HEK293 (cell line): ENCODE results near the gene PDCL2.

Experiments
- CTCF ChIA-PET: fragments of 350-600 bp; formaldehyde crosslinking; extraction: SDS; loops from one replicate; lab custom pipeline; 2021; ENCODE audit warnings: antibody characterized with exemption; lab: Yijun Ruan, JAX
- POLR2A ChIA-PET: fragments of 300-600 bp; formaldehyde crosslinking; extraction: SDS; loops from one replicate; lab custom pipeline; 2020; ENCODE audit warnings: antibody characterized with exemption, inconsistent platforms; lab: Yijun Ruan, JAX
- H3K27ac ChIP-seq: fragments of 200-500 bp; sonication (Bioruptor generic); 2 replicates; pipeline ENCODE4 v1.5.1; 2014; ENCODE audit warnings: low read depth, low read length, control low read depth, inconsistent platforms; ENCODE audit errors: extremely low read depth
- H3K36me3 ChIP-seq, 2 experiments: fragments of 200-500 bp in 1 of 2; sonication (Bioruptor generic) in 1 of 2; 1 replicate in 1 of 2; 2 replicates in 1 of 2; pipeline ENCODE4 v1.5.1; 2014 to 2017; ENCODE audit warnings: inconsistent platforms in 2 of 2, low read length in 2 of 2; ENCODE audit not compliant: control insufficient read depth in 2 of 2, insufficient read depth in 1 of 2
- H3K4me1 ChIP-seq: fragments of 200-500 bp; sonication (Bioruptor generic); 2 replicates; pipeline ENCODE4 v1.5.1; 2014; ENCODE audit warnings: mild to moderate bottlenecking, low read length, inconsistent platforms; ENCODE audit not compliant: control insufficient read depth, insufficient read depth
- H3K4me3 ChIP-seq: 2 replicates; pipeline ENCODE4 v1.5.1; 2011; ENCODE audit warnings: low read depth, mild to moderate bottlenecking, control low read depth, low read length, moderate library complexity
- H3K9me3 ChIP-seq: fragments of 200-500 bp; sonication (Bioruptor generic); 2 replicates; pipeline ENCODE4 v1.5.1; 2014; ENCODE audit warnings: low read depth, low read length, inconsistent platforms; ENCODE audit not compliant: control insufficient read depth, insufficient read depth
- BCL6B ChIP-seq: fragments of 450-650 bp; formaldehyde crosslinking; IDR thresholded peaks from 2 replicates; pipeline ENCODE4 v1.5.1; 2017; ENCODE audit warnings: missing biosample characterization, missing genetic modification characterization
- GFI1B ChIP-seq: fragments of 450-650 bp; formaldehyde crosslinking; IDR thresholded peaks from 2 replicates; pipeline ENCODE4 v1.5.1; 2016; ENCODE audit warnings: missing biosample characterization, missing genetic modification characterization
- GLIS2 ChIP-seq: fragments of 450-650 bp; formaldehyde crosslinking; IDR thresholded peaks from 2 replicates; pipeline ENCODE4 v1.5.1; 2016; ENCODE audit warnings: missing biosample characterization, missing genetic modification characterization
- KLF17 ChIP-seq: fragments of 450-650 bp; formaldehyde crosslinking; IDR thresholded peaks from 2 replicates; pipeline ENCODE4 v1.5.1; 2016; ENCODE audit warnings: missing biosample characterization, missing genetic modification characterization
- PRDM4 ChIP-seq: fragments of 450-650 bp; formaldehyde crosslinking; IDR thresholded peaks from 2 replicates; pipeline ENCODE4 v1.5.1; 2017; ENCODE audit warnings: missing biosample characterization, missing genetic modification characterization
- ZBTB21 ChIP-seq: fragments of 450-650 bp; formaldehyde crosslinking; IDR thresholded peaks from 2 replicates; pipeline ENCODE4 v1.5.1; 2017; ENCODE audit warnings: missing biosample characterization, missing genetic modification characterization
- ZBTB44 ChIP-seq: fragments of 450-650 bp; IDR thresholded peaks from 2 replicates; pipeline ENCODE4 v1.5.1; 2018; ENCODE audit warnings: missing biosample characterization, mild to moderate bottlenecking, missing genetic modification characterization
- ZNF174 ChIP-seq: fragments of 450-650 bp; formaldehyde crosslinking; IDR thresholded peaks from 2 replicates; pipeline ENCODE4 v1.5.0; 2017; ENCODE audit warnings: missing biosample characterization, mild to moderate bottlenecking, missing genetic modification characterization
- ZNF311 ChIP-seq: fragments of 450-650 bp; formaldehyde crosslinking; IDR thresholded peaks from 2 replicates; pipeline ENCODE4 v1.5.1; 2017; ENCODE audit warnings: missing biosample characterization, missing genetic modification characterization, borderline replicate concordance
- ZNF341 ChIP-seq: fragments of 450-650 bp; formaldehyde crosslinking; IDR thresholded peaks from 2 replicates; pipeline ENCODE4; 2016; ENCODE audit warnings: low read depth, missing biosample characterization, missing genetic modification characterization
- ZNF433 ChIP-seq: fragments of 450-650 bp; formaldehyde crosslinking; IDR thresholded peaks from 2 replicates; pipeline ENCODE4 v1.5.1; 2016; ENCODE audit warnings: missing biosample characterization, missing genetic modification characterization, low read depth
- ZNF501 ChIP-seq: fragments of 450-650 bp; formaldehyde crosslinking; IDR thresholded peaks from 2 replicates; pipeline ENCODE4 v1.5.1; 2016; ENCODE audit warnings: missing biosample characterization, missing genetic modification characterization
- ZNF548 ChIP-seq: fragments of 450-650 bp; formaldehyde crosslinking; IDR thresholded peaks from 2 replicates; pipeline ENCODE4 v1.5.1; 2016; ENCODE audit warnings: missing biosample characterization, missing genetic modification characterization
- ZNF571 ChIP-seq: fragments of 450-650 bp; formaldehyde crosslinking; IDR thresholded peaks from 2 replicates; pipeline ENCODE4 v1.5.0; 2017; ENCODE audit warnings: missing biosample characterization, missing genetic modification characterization
- ZNF645 ChIP-seq: fragments of 450-650 bp; formaldehyde crosslinking; IDR thresholded peaks from 2 replicates; pipeline ENCODE4; 2016; ENCODE audit warnings: missing biosample characterization, missing genetic modification characterization
- ZNF777 ChIP-seq: fragments of 450-650 bp; formaldehyde crosslinking; IDR thresholded peaks from 2 replicates; pipeline ENCODE4 v1.5.1; 2017; ENCODE audit warnings: missing biosample characterization, missing genetic modification characterization, borderline replicate concordance

The PDCL2 gene

GRCh38 chr4:55534306-55534705, 57.7 kb downstream of the PDCL2 start (continued):
- TF ChIP-seq BCL6B, result no peak
- no peak for TF ChIP-seq ZBTB44 (tag by site-specific recombination)
- no peak for TF ChIP-seq ZBTB21 (tag by site-specific recombination)
- no peak for TF ChIP-seq ZNF501

- POLR2A ChIA-PET, result interaction anchor here (1.0 kb wide), 1 partner anchor 16 kb away, joined by 5 read pairs; no protein-coding TSS in a partner anchor
- H3K9me3 ChIP-seq, result no peaks in the 10 kb centered on the region
These were observed 61.4 kb downstream of the PDCL2 start for GRCh38 chr4:55530691-55531090.

More at GRCh38 chr4:55530691-55531090, 61.4 kb downstream of the PDCL2 start:
- Histone ChIP-seq H3K4me1 (no peaks in the 10 kb centered on the region), H3K4me3 (no peak overlapping the region), H3K36me3 (no peaks in the 10 kb centered on the region), H3K27ac (no peak overlapping the region)
- TF ChIP-seq GFI1B (no peak), ZNF341 (no peak), ZNF571 (tag by site-specific recombination) (no peak), ZNF174 (no peak), ZNF433 (tag by site-specific recombination) (no peak), ZNF311 (tag by site-specific recombination) (no peak), ZNF645 (no peak), KLF17 (tag by site-specific recombination) (no peak), ZNF777 (tag by site-specific recombination) (no peak), GLIS2 (tag by site-specific recombination) (no peak), ZNF548 (tag by site-specific recombination) (no peak), PRDM4 (no peak)
- CTCF ChIA-PET, result interaction anchor here (0.7 kb wide), 1 partner anchor 206 kb away, joined by 3 read pairs; no protein-coding TSS in a partner anchor
